ENCODE data around the gene CPNE7. TPM values are rescaled to one million over a fixed set of nuclear protein-coding genes. Genes with fewer than 3 reads are reported as not detected.

Gene CPNE7
- total and polyA plus RNA-seq, 2 donors (not counting 1 experiment from before 2014, with no cell fraction given), result 10.2 to 53.0 TPM

DNA sequence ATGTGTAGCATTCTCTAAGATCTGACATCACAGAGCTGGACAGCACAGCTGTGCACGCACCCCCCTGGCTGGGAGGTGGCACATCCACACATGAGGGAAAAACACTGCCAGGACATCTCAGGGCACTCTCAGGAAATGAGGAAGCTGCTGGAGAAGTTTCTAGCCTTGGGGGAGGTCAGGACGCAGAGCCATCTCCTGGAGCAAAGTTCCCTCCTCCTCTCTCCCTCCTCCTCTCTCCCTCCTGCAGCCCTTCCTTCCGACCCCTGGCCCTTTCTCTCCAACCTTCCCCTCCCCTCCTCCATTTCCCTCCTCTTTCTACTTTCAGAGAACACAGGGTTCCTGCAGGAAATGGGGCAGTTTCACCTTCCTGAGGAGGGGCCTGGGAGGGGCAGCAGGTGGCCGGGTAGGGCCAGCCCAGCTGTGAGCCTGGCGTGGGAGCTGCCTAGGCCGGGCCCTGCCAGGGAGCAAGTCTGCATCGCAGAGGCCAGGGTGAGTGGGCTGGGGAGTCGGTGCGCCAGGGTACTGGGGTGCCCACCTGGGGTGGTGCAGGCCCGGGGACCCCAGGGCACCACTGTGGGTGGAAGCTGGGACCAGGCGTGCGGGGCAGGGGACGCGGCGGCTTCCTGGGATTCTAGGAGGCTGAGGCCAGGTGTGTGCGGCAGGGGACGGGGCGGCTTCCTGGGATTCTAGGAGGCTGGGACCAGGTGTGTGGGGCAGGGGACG lies 37.8 kb downstream of the CPNE7 start, which contains the start of gene DPEP1:
Gene DPEP1 (plus strand): TSS at position 412 of the 723 bp plus-strand sequence. CDS start 16,769 bp downstream, outside the sequence.
- Histone ChIP-seq H2AFZ (ENCODE audit: low read length) (no peak within 1 kb of the TSS), H3K4me2 (ENCODE audit: extremely low read depth, insufficient read depth, low read length) (no peak within 1 kb of the TSS), H3K9me3 (ENCODE audit: control insufficient read depth, insufficient read depth, low read depth, low read length) (no peaks in the 10 kb centered on the region), H3K9ac (ENCODE audit: insufficient read depth, low read length) (no peak within 1 kb of the TSS), H3K79me2 (ENCODE audit: control insufficient read depth, insufficient read depth, low read length) (no peaks in the 10 kb centered on the region), H3K27me3 (ENCODE audit: control insufficient read depth, insufficient read depth, low read length) (no peaks in the 10 kb centered on the region), H3K27ac (ENCODE audit: insufficient read depth, low read length) (no peak within 1 kb of the TSS), H3K36me3 (ENCODE audit: control insufficient read depth, insufficient read depth, low read length) (no peaks in the 10 kb centered on the region), H3K4me3 (replicated peaks in 1 of 4; ENCODE audit: control extremely low read depth in 1 of 4, insufficient read depth in 1 of 4, low read depth in 3 of 4, low read length in 4 of 4) (no peak within 1 kb of the TSS), H4K20me1 (ENCODE audit: control insufficient read depth, extremely low read depth, insufficient read depth, low read length) (no peaks in the 10 kb centered on the region), H3K4me1 (ENCODE audit: control insufficient read depth, extremely low read depth, insufficient read depth, low read length) (no peaks in the 10 kb centered on the region)
- no peak for DNase-seq (ENCODE audit: low read depth in 2 of 2)
- TF ChIP-seq CTCF (conservative IDR thresholded peaks at IDR 0.05 in 1 of 2, IDR thresholded peaks at IDR 0.05 in 1 of 2; ENCODE audit: low read depth in 1 of 2, low read length in 2 of 2) (no peak), EZH2 (IDR thresholded peaks at IDR 0.05; ENCODE audit: low read length, missing control alignments) (no peak)

DNA sequence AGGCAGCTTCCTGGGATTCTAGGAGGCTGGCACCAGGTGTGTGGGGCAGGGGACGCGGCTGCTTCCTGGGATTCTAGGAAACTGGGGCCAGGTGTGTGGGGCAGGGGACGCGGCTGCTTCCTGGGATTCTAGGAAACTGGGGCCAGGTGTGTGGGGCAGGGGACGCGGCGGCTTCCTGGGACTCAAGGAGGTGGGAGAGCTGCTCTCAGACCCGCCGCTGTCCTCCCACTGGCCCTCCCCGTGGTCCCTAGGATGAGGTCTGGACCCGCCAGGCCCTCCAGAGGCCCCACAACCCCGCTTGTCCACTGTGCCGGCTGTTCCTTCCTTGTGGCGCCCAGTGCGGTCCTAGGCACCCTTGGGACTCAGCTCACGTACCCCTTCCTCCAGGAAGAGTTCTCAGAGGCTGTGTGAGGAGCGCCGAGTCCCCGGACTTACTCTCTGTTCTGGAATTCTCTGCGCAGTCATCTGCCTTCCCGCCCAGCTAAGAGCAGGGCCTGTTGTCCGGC lies 38.4 kb downstream of the CPNE7 start:
- Histone ChIP-seq H3K9me3 (ENCODE audit: control insufficient read depth, insufficient read depth, low read depth, low read length) (no peaks in the 10 kb centered on the region), H3K79me2 (ENCODE audit: control insufficient read depth, insufficient read depth, low read length) (no peaks in the 10 kb centered on the region), H4K20me1 (ENCODE audit: control insufficient read depth, extremely low read depth, insufficient read depth, low read length) (no peaks in the 10 kb centered on the region), H3K9ac (ENCODE audit: insufficient read depth, low read length) (no peak overlapping the region), H3K4me3 (replicated peaks in 1 of 4; ENCODE audit: control extremely low read depth in 1 of 4, insufficient read depth in 1 of 4, low read depth in 3 of 4, low read length in 4 of 4) (no peak overlapping the region), H3K27me3 (ENCODE audit: control insufficient read depth, insufficient read depth, low read length) (no peaks in the 10 kb centered on the region), H3K4me2 (ENCODE audit: extremely low read depth, insufficient read depth, low read length) (no peak overlapping the region), H3K4me1 (ENCODE audit: control insufficient read depth, extremely low read depth, insufficient read depth, low read length) (no peaks in the 10 kb centered on the region), H3K36me3 (ENCODE audit: control insufficient read depth, insufficient read depth, low read length) (no peaks in the 10 kb centered on the region), H3K27ac (ENCODE audit: insufficient read depth, low read length) (no peak overlapping the region), H2AFZ (ENCODE audit: low read length) (no peak overlapping the region)
- TF ChIP-seq CTCF (conservative IDR thresholded peaks at IDR 0.05 in 1 of 2, IDR thresholded peaks at IDR 0.05 in 1 of 2; ENCODE audit: low read depth in 1 of 2, low read length in 2 of 2) (no peak), EZH2 (IDR thresholded peaks at IDR 0.05; ENCODE audit: low read length, missing control alignments) (no peak)
- no peak for DNase-seq (ENCODE audit: low read depth in 2 of 2)

GRCh38 chr16:89615176-89615575 lies 39.6 kb downstream of the CPNE7 start:
- Histone ChIP-seq H2AFZ (ENCODE audit: low read length) (no peak overlapping the region), H3K27ac (ENCODE audit: insufficient read depth, low read length) (no peak overlapping the region), H3K4me1 (ENCODE audit: control insufficient read depth, extremely low read depth, insufficient read depth, low read length) (no peaks in the 10 kb centered on the region), H3K4me2 (ENCODE audit: extremely low read depth, insufficient read depth, low read length) (no peak overlapping the region), H3K4me3 (replicated peaks in 1 of 4; ENCODE audit: control extremely low read depth in 1 of 4, insufficient read depth in 1 of 4, low read depth in 3 of 4, low read length in 4 of 4) (no peak overlapping the region), H3K27me3 (ENCODE audit: control insufficient read depth, insufficient read depth, low read length) (no peaks in the 10 kb centered on the region), H3K9ac (ENCODE audit: insufficient read depth, low read length) (no peak overlapping the region), H3K36me3 (ENCODE audit: control insufficient read depth, insufficient read depth, low read length) (no peaks in the 10 kb centered on the region), H3K79me2 (ENCODE audit: control insufficient read depth, insufficient read depth, low read length) (no peaks in the 10 kb centered on the region), H4K20me1 (ENCODE audit: control insufficient read depth, extremely low read depth, insufficient read depth, low read length) (no peaks in the 10 kb centered on the region), H3K9me3 (ENCODE audit: control insufficient read depth, insufficient read depth, low read depth, low read length) (no peaks in the 10 kb centered on the region)
- DNase-seq (ENCODE audit: low read depth in 2 of 2), result no peak
- TF ChIP-seq EZH2 (IDR thresholded peaks at IDR 0.05; ENCODE audit: low read length, missing control alignments), result no peak
- no peak for TF ChIP-seq CTCF (conservative IDR thresholded peaks at IDR 0.05 in 1 of 2, IDR thresholded peaks at IDR 0.05 in 1 of 2; ENCODE audit: low read depth in 1 of 2, low read length in 2 of 2)
